HG02852 (cell line): Measurements from ENCODE around the gene CCNA2.

Experiments used
- ATAC-seq: cut with Tn5 transposase; IDR thresholded peaks from one replicate; pipeline ENCODE4 v1.9.1; 2021; ENCODE audit warnings: mild to moderate bottlenecking, moderate library complexity; ENCODE audit not compliant: unreplicated experiment

Gene CCNA2

GRCh38 chr4:121823505-121824170, at the start of gene CCNA2:
CCNA2 (minus strand) TSS chr4:121823883; CDS start chr4:121823628, 255 bp downstream.
- ATAC-seq, result peak; percentile 92

GRCh38 chr4:121869841-121870822, 46.4 kb upstream of the CCNA2 start, which contains the start of gene BBS7:
BBS7 (minus strand) TSS chr4:121870474; CDS start chr4:121870313, 161 bp downstream.
- ATAC-seq, result peak; percentile 99

GRCh38 chr4:121863799-121864198, 40.1 kb upstream of the CCNA2 start:
- ATAC-seq, result no peak

GRCh38 chr4:121861426-121861825, 37.7 kb upstream of the CCNA2 start:
- no peak for ATAC-seq

GRCh38 chr4:121860121-121860520, 36.4 kb upstream of the CCNA2 start:
- no peak for ATAC-seq

GRCh38 chr4:121851354-121851753, 27.7 kb upstream of the CCNA2 start:
- no peak for ATAC-seq

GRCh38 chr4:121846662-121847061, 23.0 kb upstream of the CCNA2 start:
- ATAC-seq, result no peak

GRCh38 chr4:121842862-121843261, 19.2 kb upstream of the CCNA2 start:
- ATAC-seq, result no peak

- ATAC-seq, result no peak
These were observed 14.5 kb upstream of the CCNA2 start for GRCh38 chr4:121838136-121838535.

GRCh38 chr4:121829511-121829910, 5.8 kb upstream of the CCNA2 start:
- ATAC-seq, result no peak

GRCh38 chr4:121827853-121828252, 4.2 kb upstream of the CCNA2 start:
- no peak for ATAC-seq

- no peak for ATAC-seq
These were observed 1.3 kb upstream of the CCNA2 start for GRCh38 chr4:121824950-121825349.

- no peak for ATAC-seq
These were observed 466 bp upstream of the CCNA2 start for GRCh38 chr4:121824171-121824527.

- peak; percentile 48 for ATAC-seq
These were observed 733 bp downstream of the CCNA2 start for GRCh38 chr4:121822796-121823504.

GRCh38 chr4:121822047-121822446, 1.6 kb downstream of the CCNA2 start:
- ATAC-seq, result no peak

- ATAC-seq, result no peak
These were observed 4.3 kb downstream of the CCNA2 start for GRCh38 chr4:121819216-121819965.

GRCh38 chr4:121818215-121818614, 5.5 kb downstream of the CCNA2 start:
- ATAC-seq, result no peak

- no peak for ATAC-seq
These were observed 6.0 kb downstream of the CCNA2 start for GRCh38 chr4:121817701-121818100.

- no peak for ATAC-seq
These were observed 6.7 kb downstream of the CCNA2 start for GRCh38 chr4:121817006-121817405.

- no peak for ATAC-seq
These were observed 8.9 kb downstream of the CCNA2 start for GRCh38 chr4:121814756-121815155.

- no peak for ATAC-seq
These were observed 12.6 kb downstream of the CCNA2 start for GRCh38 chr4:121811122-121811521.
